Islet of Langerhans (tissue), 1 donor: Measurements from ENCODE around the gene MEGF11.

Source experiments
- FAIRE-seq: peaks from one replicate; lab custom pipeline; 2011; peaks lifted over from hg19 to GRCh38; lab: Jason Lieb, UNC

The MEGF11 gene

DNA sequence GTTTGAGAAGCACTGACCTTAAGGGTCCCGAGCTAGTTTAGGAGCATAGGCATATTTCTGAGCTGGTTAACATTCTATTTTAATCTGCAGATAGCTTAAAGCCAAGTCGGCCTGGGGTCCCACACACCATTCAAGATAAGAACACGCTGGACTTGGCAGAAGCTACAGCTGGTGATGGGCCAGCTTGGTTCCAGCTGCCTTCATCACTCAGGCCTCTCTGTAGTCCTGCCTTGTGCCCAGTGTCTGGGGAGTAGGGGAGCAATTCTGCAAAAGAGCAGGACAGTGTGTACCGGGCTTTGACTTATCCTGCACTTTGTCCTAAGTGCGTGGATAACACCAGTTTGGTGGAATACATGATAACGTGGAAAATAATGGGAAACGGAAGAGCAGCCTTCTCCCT is 164.5 kb downstream of the MEGF11 start:
- FAIRE-seq: no peak

DNA sequence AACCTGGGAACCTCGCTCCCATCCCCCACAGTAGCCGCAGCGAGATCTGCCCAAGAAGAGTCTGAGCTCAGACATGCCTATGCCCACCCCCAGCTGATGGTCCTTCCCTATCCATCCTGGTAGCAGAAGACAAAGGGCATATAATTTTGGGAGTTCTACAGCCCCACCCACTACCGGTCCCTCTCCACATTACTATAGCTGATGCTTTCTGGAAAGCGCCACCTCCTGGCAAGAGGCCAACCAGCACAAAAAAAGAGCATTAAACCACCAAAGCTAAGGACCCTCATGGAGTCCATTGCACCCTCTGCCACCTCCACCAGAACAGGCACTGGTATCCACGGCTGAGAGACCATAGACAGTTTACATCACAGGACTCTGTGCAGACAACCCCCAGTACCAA is 168.4 kb downstream of the MEGF11 start:
- FAIRE-seq: no peak

DNA sequence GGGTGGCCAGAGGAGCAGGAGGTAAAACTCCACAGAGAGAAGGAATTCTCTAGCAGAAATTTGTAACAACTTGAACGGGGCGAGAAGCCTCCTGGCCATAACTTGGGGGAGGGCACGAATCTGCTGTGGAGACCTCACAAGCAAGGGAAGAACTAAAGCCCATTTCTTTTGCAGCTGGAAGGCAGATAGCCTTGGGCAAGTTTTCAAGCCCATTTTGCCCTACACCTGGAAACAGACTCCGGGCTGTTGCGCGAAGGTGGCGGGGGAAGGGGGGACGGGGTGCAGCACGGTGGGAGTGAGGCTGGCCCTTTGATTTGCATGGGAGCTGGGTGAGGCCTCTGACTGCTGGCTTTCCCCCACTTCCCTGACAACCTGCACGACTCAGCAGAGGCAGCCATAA is 168.8 kb downstream of the MEGF11 start:
- no peak for FAIRE-seq

DNA sequence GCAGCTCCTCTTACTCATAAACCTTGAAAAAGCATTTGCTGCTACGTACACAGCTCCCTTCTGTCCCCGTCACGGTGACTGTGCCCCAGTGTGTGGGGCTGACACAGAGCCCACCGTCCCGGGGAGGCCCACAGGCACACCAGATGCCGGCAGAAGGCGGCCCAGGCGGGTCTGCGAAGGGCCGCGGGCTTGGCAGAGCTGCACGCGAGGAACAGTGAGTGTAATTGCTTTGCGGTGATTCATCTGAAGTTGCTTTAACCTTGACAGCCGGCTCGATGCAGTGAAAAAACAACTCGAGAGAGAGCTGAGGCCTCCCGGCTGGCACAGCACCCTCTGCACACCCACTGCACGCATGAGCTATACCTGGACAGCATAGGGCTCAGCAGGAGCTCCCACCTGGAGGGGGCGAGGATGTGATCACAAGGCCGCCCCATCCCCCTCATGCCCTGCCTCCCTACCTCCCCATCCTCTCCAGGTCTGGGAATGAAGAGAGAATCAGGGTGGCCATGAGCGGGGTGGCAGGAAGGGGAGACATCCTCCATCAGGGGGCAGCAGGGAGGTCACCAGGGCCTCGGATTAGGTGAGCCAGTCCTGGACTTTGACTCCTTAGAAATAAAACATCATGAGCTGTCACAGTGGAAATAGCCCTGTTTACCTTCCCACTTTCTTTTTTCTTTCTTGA is 172.7 kb downstream of the MEGF11 start:
- no peak for FAIRE-seq

DNA sequence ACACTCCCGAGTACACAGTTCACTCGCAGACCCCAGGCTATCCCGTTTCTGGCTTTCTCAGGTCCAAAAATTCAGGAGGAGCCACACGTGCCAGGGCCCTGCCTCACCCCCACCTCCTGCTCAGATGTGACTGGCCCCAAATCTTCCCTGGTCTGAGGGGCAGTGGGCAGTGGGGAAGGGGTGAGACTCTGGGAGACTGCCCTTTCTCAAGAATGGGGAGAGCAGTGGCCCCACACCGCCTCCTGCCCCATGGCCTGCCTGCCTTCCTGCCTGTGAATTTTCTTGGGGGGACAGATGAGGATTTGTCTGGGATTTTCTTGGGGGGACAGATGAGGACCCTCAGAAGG is 174.6 kb downstream of the MEGF11 start:
- FAIRE-seq: no peak

DNA sequence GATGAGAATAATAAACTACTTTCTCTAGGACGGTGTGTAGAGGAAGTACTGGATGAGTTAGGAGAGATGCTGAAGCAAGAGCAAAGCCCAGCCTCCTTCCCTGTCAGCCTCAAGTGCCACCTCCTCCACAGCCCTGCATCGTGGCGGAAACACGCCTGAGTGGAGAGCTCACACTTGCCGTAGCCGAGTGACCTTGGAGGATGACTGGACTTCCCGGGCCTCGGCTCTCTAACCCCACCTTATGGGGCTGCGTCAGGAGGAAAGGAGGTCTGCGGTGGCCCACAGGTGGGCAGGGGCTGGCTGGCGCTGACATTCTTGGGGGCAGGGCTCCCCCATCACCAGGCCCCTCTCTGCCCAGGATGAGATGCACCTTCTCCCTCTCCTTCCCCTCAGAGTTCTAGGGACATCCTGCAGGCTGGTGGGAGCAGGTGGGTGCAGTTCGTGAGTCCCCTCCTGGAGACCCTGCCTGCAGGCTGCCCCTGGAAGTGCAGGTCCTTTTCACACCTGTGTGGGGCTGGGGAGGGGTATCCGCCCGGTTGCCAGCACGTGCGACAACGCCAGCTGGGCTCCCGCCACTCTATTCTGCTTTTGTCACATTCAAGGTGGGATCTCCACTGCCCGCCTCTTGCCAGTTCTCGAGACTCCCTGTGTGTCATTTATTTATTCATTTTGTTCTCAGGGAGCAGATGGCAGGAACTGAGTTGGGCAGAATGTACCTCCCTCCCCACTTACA is 175.2 kb downstream of the MEGF11 start:
- FAIRE-seq: no peak

DNA sequence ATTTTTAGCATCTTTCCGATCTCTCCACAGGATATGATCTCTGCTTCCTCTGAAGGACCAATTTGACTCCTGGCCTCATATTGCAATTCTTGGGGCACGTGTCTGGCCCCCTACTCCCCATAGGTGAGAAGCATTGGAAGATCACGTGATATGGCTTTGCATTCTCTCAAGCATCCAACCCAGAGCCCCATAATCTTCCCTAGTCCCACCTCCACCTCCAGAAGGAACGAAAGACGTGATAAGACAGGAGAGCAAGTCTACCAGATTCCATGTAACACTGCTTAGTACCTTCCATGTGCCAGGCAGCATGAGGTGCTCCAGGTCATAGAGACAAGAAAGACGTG is 176.3 kb downstream of the MEGF11 start:
- FAIRE-seq: no peak

DNA sequence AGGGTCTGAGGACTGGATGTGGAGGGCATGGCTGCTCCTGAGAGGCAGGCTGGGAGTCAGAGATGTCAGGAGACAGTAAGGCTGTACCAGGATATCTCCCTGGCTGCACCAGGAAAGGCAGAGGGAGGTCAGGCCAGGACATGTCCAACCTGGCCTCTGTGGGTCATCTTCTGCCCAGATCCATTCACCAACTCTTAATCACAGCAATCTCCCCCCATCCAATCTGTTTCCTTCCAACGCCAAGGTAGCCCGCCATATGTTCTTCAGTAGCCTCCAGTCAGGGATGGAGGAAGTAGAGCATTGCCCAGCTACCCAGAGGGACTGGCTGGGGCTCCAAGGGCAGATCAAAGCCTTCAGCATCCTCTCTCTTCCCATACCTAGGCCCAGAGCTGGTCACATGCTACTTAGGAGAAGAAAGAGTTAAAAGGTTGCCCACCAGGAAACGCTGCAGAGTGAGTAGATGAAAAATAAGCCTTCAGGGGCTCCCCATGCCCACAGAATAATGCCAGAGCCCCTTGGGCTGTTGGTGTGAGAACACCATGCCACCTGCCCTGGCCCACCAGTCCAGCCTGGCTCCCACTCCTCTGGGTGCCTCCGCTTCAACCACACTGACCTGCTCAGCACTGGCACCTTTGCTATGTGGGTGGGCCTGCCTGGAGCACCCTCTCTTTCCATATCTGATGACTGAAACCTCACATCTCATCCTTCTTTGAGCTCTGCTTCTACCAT is 176.8 kb downstream of the MEGF11 start:
- no peak for FAIRE-seq

DNA sequence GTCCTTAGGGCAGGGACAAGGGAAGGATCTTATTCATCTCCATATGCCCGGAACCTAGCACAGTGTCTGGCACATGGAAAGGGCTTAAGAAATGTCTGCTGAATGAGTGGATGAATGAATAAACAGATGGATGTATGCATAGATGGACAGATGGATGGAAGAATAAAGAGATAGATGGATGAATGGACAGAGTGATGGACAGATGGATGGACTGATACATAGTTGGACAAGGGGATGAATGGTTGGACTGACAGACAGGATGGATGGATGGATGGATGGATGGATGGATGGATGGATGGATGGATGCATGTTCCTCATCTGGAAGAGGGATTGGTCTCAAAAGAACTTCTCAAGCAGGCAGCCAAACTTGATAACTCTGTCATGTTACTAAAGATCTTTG is 177.6 kb downstream of the MEGF11 start:
- no peak for FAIRE-seq

DNA sequence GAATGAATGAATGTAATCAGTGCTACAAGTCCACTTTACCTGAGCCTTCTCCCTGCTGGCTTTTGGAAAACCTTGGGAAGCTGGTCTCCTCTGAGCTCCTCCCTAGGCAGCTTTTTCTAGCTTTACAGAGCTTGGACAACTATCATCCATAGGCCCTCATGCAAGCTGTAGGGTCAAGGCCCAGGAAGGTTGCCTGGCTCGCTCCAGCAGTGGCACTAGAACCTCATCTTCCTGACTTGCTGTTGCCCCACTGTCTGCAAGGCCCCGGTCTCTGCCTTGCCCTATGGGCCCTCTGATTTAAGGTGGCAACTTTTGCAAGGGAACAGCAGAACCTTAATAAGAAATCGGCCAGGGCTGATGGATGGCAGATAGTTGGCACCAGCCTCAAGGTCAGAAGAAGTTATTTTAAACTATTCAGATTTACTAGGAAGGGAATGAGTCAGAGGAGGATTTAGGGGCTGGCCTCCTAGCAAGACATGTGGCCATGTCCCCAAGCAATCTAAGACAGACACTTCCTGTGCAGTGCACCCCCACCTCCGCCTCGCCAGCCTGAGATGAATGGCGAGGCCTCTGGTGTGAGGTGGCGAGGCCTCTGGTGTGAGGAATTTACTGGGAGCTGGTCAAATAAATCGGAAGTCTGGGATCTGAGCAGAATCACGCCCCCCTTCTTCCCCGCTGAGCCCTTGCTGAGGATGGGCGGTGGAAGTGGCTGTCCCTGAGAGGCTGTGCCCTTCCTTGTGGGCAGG is 180.8 kb downstream of the MEGF11 start:
- no peak for FAIRE-seq

DNA sequence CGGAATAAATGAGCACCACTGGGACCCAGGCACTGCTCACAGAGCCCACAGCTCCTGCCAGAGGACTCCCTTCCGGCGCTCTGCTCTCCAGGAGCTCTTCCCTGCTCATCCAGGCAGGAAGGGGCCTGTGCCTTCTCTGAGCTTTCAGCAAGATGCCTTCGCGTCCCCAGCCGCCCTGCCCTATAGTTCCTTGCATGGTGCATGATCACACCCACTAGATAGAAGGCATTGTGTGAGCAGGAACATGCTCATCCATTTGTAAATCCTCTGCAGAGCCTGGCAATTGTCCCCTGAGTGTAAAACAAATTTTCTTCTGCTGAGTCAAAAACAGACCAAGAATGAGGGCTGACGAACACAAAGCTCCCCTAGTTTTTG is 181.6 kb downstream of the MEGF11 start:
- no peak for FAIRE-seq

DNA sequence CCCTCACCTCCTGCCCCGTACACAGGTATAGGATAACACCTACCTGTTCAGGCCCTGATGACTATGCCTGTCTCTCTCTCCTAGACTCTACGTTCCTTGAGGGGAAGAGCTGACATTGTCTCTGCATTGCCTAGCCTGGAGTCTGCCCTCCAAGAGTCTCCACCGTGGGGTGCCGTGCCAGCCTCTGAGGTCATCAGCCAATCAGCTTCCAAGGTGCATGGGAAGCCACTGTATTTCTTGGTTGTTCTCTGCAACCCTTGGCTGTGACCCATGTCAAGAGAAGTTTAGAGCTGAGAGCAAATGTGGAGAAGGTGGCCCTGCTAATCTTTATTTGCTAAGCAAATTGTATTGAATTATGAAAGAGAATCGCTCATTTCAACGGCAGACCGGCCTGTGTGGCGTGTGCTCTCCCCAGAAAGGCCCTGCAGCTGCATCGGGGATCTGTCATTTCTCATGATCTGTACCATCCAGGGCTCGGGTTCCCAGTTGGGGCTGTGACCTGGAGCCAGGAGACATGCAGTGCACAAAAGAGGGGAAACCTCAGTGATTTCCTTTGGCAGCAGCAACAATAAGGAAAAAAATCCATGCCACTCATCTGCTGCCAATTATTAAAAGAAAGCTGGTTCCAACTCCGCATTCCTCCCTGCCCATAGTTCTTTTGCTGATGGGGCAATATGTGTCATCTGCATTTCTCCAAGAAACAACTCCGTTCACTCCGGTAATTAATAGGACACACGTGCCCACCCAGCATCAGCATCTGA is 182.2 kb downstream of the MEGF11 start:
- no peak for FAIRE-seq

DNA sequence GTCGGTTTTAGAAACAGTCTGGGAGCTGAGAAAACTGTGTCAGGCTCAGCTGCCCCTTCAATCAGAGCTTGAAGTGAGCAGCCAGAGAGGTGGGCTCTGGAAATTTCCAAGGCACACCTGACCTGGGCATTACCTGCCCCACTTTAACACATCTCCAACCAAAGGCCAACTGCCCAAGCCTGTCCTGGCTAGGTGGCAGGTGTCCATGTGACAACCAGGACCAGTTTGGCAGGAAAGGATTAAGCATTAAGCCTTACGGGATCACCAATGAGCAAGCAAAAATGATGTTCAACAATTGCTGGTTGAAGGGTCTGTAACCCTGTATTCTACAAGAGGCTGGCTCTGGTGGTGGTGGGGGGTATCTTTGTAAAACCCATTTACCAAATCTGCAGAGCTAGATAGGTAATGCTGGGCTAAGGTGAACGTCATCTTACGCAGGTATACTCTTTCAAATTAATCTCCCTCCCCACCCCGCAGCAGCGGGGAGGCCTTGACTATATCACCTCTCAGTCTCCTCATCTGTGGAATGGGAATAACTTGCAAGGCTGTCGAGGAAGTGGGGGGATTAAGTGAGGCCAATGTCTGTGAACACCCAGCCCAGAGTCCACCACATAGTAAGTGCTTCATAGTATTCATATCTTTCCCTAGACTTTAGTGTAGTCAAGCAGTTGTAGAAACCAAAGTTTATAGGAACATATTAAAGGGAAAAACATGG is 183.2 kb downstream of the MEGF11 start:
- no peak for FAIRE-seq

DNA sequence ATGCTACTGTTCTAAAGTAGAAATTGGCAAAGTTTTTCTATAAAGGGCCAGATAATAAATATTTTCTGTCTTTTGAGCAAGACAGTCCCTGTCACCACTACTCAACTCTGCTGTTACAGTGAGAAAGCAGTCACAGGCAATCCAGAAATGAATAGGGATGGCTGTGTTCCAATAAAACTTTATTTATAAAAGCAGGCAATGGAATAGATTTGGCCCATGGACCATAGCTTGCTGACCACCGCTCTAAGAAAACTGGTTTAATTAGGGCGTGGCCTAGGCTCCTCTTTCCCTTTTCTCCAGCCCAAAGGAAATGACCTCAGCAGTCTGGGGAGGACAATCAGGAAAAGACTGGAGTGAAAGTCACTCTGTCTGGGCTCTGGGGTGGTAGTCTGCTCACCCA is 183.8 kb downstream of the MEGF11 start:
- no peak for FAIRE-seq

DNA sequence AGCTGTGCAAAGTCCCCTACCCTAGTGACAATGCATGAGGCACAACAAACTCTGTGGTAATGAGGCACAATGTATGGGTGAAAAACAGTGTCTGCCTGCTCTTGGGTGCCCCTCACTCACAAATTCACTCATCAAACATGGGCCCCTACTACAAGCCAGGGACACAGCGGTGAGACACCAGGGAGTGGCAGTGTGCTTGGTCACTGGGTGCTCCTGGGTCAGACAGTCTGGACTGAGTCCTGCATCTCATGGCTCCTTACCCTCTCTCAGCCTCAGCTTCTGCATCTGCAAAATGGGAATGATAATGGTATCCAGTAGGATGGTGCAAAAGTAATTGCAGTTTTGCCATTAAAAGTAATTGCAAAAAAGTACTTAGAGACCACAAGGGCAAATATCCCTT is 184.7 kb downstream of the MEGF11 start:
- FAIRE-seq: no peak

DNA sequence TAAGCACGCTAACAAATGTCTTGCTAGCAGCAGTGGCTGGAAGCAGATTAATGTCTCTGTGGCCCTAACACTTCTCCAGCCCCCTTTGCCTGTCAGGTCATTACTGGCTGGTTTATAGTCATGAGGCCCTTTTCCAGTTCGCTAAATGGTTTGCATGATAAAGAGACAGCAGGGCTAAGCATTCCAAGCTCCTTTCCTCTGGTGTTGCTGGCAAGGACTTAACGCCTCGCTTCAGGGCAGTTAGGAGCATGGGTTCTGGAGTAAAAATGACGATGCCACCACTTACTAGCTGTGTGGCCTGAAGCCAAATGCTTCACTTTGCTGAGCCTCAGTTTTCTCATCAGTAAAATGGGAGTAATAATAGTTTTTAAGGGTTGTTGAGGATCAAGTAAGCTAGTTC is 185.9 kb downstream of the MEGF11 start:
- FAIRE-seq: no peak

DNA sequence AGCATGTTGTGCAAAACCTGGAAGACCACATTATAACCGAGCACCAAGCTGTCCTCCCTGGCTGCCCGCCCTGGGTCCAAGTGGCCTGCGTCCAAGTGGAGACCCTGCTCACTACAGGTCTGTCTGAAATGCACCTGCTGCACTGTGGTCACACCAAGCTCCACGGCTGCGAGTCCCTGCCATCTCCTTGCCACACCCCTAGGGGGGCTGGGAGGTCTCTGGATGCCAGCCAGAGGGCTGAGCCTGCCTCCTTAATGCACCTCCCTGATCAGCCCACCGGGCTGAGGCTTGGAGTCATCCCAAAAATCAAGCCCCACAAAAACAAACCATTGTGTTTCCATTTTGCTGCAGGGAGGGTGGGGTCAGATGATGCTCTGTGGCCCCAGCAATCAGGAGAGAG is 187.1 kb downstream of the MEGF11 start:
- no peak for FAIRE-seq

DNA sequence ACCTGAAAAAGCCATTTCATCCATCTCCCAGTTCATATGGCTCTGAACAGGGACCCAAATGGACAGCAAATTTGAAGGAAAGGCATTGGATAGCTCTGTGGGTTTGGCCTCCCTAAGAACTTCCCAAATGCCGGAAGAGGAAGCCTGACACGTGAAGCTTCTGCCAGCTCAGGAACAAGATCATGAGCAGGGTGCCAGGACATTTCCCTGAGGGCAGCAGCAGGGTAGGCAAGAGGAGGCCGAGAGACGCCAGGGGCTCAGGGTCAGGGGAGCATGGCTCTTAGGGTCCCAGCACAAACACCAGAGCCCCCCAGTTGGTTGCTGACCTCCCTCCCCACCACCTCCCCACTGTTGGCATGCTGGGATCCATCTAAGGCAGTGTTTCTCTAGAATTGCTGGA is 187.5 kb downstream of the MEGF11 start:
- FAIRE-seq: no peak

DNA sequence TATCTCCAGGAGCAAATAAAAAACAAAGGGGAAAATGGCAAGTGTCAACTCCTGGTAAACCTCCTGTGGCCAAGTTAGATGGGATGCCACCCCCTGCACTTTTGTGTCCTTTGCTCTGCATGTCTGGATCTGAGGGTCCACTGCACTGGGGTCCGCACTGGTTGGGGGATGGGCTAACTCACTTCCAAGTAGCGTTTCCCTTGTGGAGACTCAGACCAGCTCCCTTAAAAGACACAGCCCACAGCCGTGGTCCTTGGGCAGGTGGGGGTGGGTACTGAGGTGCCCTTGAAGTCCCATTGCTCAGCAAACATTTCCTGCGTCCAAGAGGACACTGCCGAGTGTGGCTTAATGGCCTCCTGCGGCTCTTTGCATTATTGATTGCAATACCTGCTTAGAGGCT is 188.2 kb downstream of the MEGF11 start:
- no peak for FAIRE-seq

DNA sequence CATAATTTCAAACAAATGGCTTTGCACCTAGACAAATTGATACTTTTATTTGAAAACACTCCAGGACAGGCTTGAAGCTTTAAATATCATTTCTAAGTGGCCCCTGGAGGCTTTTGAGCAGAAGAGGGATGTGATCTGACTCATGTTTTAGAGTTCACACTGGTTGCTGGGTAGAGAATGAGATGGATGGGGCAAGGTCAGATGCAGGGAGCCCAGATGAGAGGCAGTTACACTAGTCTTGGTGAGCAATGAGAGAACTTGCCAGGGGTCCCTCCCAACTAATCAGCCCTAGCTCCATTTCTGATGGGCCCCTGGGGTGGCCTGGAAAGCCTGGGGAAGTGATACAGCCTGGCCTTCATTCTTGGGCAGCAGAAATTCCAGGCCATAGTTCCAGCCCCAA is 190.4 kb downstream of the MEGF11 start:
- no peak for FAIRE-seq

DNA sequence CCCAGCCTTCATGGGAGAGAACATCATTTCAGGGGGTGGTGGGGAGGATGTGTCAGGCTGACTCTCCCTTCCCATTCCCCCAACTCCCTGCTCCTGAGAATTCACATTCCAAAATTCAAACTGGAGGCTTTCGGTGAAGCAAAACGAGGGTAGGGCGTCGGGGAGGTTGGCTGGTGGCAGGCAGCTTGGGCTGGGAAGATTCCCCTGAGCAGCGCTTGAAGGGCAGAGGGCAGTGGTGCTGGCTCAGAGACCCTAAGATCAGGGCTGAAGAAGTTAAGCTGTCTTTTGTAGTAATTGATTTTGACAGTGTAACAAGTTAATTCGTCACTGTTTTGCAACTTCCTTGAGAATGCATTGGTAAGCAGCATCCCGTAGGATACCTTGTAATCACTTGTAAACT is 196.5 kb downstream of the MEGF11 start:
- FAIRE-seq: no peak

DNA sequence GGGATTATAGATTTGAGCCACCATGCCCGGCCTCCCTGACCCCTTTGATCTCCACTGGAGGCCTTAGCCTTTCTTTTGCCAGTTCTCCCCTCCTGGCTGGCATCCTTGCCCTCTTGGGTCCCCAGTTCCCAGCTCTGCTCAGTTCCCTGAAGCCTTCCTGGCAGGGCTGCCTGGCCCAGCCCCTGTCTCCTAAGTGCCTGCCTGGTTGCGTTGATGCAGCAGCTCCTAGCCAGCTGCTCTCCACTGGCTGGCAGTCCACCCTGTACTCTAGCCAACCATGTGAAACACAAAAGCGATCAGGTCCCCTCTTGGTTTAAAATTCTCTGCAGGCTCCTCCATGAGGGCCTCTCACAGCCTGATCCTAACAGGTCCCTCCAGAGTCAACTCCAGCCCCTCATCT is 199.6 kb downstream of the MEGF11 start:
- no peak for FAIRE-seq
